GM03348 (cell line): ENCODE results near the gene SMTN.

Experiments
- DNase-seq: peaks from one replicate; pipeline ENCODE4 v3.0.0; 2012; ENCODE audit warnings: low spot score

The SMTN gene

GRCh38 chr22:31127181-31127772 lies 46.2 kb downstream of the SMTN start:
- no peak for DNase-seq

DNA sequence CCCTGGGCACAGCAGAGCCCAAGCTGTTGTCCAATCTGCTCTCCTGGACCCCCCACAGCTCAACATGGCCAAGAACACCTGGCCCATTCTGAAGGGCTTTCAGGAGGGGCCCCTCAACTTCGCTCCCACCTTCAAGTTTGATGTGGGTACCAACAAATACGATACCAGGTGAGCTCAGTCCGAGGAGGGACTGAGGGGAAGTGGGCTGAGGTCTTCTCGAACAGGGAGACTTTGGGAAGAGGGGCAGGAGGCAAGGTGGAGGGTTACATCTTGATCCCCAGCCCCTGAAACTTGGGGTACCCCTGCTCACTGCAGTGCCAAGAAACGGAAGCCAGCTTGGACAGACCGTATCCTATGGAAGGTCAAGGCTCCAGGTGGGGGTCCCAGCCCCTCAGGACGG lies 47.0 kb downstream of the SMTN start:
- DNase-seq = no peak

DNA sequence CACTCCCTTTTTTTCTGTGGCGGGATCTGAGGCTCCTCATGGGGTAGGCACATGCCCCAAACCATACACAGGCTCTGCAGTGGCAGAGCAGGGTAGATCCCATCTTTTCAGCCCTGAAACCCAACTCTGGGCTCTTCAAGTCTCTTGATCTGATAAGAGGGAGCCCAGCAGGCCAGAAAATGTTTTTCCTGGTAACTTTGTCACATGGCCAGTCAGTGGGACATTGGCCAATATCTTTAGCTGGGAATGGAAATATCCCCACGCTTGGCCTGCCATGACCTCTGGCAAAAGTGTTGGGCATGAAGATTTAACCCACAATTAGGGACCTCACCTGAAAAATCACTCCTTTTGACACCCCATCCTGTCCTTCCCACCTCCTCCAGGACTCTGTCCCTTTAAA lies 49.8 kb downstream of the SMTN start:
- no peak for DNase-seq

- DNase-seq = no peak
Observed at GRCh38 chr22:31133911-31134310, 52.8 kb downstream of the SMTN start.

GRCh38 chr22:31134688-31135087 lies 53.6 kb downstream of the SMTN start:
- DNase-seq = no peak

DNA sequence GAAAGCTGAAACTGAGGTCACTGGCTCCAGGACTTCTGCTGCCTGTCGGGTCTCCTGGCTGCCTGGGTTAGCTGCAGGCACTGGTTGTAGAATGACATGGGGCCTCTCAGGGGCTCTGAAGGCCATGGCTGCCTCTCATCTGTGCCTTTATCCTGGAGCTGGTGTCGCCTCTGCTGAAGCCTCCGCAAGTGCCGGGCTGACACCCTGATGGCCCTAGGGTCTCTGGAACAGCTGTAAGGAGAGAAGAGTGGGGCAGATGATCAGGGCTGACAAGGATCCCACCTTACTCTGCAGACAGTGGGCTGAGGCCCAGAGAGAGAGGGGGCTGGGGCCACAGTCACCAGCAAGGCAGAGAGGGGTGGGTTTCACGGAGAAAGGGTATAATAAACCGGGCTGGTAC lies 54.6 kb downstream of the SMTN start:
- DNase-seq = no peak

DNA sequence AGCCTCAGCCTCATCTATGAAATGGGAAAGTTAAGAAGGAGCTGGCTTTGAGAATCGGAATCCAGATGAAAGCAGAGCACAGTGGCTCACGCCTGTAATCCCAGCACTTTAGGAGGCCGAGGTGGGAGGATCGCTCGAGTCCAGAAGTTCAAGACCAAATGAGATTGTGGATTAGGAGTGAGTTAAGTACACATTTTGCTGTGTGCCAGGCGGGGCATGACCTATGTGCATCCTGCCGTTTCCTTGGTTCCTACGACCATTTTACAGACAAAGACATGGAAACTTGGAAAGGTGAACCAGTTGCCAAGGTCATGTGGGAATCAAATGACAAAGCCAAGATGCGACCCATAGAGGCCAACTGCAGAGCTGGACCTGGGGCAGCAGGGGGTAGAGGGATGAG lies 55.0 kb downstream of the SMTN start:
- no peak for DNase-seq

- DNase-seq = no peak
Observed at GRCh38 chr22:31136711-31137110, 55.6 kb downstream of the SMTN start.

DNA sequence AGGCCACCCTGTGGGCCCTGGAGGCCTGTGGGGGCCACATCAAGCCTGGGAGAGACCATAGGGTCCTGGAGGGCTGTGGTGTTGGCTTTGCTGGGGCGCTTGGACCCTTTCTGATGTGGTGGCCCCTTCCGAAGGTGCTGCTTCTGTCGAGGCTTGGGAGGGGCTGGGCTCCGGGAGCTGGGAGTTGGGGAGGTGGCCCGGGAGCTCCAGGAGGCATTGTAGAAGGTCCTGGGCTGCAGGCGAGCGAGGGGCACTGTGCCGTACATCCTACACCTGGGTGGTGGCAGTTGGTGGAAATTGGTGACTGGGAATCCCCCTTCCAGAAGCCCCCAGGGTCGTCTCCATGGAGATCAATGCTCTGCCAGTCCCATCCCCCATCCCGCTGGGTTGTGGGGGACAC lies 56.6 kb downstream of the SMTN start:
- no peak for DNase-seq

- no peak for DNase-seq
Observed at GRCh38 chr22:31138126-31138525, 57.0 kb downstream of the SMTN start.

DNA sequence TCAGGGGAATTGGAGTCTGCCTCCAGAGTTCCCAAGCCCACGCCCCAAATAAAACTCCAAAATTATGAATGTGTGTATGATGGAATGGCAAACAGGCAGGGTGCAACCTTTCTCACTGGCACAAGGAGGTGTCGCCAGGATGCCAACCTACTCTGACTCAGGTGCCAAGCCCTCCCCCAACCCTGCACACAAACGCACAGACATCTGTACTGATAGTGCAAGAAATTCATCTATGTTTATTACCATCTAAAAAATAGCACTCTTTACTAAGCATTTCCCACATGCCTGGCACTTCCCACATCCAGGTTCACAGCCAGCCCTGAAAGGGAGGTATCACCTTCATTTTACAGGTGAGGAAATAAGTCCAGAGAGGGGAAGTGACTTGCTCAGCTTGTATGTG lies 57.9 kb downstream of the SMTN start:
- DNase-seq = no peak

GRCh38 chr22:31139866-31140716 lies 59.0 kb downstream of the SMTN start, which contains the start of gene PLA2G3:
Gene PLA2G3 (minus strand): TSS chr22:31140508. CDS start chr22:31140354, 154 bp downstream.
- DNase-seq = peak; percentile 54

DNA sequence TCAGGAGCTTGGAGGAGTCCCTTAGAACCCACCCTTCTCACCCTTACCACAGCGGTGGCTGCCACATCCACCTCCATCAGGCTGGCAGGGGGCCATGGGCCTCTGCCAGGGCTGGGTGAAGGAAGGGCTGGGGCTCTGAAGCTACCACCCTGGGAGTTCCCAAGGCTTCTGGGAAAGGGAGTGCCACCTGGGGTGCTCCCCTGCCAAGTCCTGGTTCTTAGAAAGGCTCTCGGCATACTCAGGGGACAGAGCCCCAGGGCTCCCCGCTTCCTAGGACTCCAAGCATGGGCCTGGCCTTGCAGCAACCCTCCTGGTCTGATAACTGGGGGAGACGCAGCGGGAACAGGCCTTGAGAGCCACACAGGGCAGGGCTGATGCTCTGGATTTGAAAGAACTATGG lies 59.6 kb downstream of the SMTN start:
- DNase-seq = no peak

DNA sequence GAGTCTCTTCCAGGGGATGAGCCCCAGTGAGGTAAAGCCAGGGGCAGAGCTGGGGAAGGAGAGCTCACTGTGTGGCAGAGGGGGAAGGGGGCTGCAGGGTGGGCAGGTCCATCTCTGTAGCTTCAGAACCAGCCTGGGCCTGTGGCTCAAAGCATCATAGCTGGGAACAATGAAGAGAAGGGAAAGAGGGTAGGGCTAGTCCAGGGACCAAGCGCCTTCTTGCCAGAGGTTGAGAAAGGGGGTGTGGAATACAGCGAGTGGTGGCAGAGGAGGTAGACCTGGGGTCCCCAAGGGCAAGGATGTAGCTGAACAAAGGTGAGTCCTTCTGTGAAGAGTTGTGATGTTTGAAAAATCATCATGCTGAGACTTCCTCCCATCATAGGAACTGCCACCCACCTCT lies 60.4 kb downstream of the SMTN start:
- DNase-seq = no peak

- DNase-seq = no peak
Observed at GRCh38 chr22:31142285-31142684, 61.2 kb downstream of the SMTN start.

GRCh38 chr22:31143038-31143437 lies 61.9 kb downstream of the SMTN start:
- DNase-seq = no peak

- DNase-seq = no peak
Observed at GRCh38 chr22:31143537-31143936, 62.4 kb downstream of the SMTN start.

DNA sequence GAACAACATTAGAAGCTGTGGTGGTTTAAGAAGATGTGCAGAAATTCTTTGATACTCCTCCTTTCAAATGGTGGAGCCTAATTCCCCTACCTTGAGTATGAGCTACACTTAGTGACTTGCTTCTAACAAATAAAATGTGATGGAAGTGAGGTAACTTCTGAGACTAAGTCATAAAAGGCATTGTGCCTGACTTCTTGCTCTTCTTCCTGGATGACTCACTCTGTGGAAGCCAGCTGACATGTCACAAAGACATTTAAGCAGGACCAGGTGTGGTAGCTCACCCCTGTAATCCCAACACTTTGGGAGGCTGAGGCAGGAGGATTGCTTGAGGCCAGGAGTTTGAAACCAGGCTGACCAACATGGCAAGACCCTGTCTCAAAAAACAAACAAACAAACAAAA lies 63.1 kb downstream of the SMTN start:
- DNase-seq = no peak

GRCh38 chr22:31148488-31148887 lies 67.4 kb downstream of the SMTN start:
- DNase-seq = no peak

DNA sequence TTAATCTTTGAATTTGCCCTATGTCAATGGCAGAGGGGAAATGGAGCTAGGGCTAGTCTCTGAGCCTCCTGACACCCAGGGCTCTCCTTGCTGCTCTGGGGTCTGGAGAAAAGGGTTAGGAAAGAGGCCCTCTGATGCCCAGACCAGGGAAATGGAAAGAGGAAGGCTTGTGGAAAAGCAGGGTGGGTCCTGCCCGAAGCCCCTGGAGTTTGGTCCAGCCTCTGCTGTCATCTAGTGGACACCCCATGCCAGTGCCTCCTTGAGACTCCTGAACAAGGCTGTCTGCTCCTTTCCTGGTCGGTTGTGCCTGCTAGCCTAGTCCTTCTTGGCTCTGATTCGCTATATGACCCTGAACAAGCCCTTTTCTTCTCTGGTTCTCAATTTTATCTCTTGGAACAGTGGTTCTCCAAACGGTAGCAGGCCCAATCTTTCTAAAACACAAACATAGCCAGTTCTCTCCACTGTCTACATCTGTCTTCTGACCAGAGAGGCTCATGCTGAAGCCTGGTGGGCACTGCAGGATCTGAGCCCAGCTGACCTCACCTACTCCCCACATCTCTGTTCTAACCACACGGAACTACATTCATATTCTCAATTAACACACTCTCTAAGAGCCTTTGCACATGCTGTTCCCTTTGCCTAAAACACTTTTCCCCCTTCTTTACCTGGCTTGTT lies 68.0 kb downstream of the SMTN start:
- DNase-seq = peak; percentile 91

DNA sequence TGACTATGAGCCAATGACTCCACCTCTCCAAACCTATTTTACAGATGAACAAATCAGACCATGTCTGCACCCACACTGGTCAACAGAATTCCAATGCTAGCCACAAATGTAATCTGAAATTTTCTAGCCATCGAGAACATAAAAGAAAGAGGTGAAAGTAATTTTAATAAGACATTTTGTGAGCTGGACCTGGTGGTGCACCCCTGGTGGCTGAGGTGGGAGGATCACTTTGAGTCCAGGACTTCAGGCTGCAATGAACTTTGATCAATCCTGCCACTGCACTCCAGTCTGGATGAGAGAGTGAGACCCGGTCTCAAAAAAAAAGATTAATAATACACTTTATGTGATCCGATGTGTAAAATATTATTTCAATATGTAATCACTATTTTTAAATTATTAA lies 69.5 kb downstream of the SMTN start:
- DNase-seq = no peak

DNA sequence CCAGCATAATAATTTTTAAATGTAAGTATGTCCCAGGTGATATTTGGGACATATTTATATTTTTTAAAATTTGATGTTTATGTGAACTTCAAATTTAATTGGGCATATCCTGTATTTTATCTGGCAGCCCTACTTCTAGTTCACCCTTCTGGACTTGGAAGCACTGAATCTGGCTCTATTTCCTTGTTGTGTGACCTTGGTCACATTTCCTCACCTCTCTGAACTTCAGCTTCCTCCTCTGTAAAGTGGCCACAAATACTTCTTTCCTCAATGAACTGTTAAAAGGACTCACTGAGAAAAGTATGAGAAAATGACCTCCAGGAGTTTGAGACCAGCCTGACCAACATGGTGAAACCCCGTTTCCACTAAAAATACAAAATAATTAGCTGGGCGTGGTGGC lies 70.8 kb downstream of the SMTN start:
- no peak for DNase-seq

- DNase-seq = no peak
Observed at GRCh38 chr22:31153357-31153756, 72.2 kb downstream of the SMTN start.
